Type B pancreatic cell (in vitro differentiated cells): Measurements from ENCODE around the gene PLA2G3. TPM values are rescaled to one million over a fixed set of nuclear protein-coding genes. Genes with fewer than 3 reads are reported as not detected.

ENCODE experiments used
- DNase-seq: peaks from one replicate; pipeline ENCODE4 v3.0.0; 2021; ENCODE audit warnings: mixed read lengths; ENCODE audit not compliant: unreplicated experiment; ENCODE audit errors: extremely low spot score
- H3K27ac Mint-ChIP-seq: 2 replicates; pipeline ENCODE4 v1.8.0; 2021; ENCODE audit warnings: mild to moderate bottlenecking, mixed read lengths
- H3K27me3 Mint-ChIP-seq: 2 replicates; pipeline ENCODE4 v1.8.0; 2021; ENCODE audit warnings: mixed read lengths
- H3K36me3 Mint-ChIP-seq: 2 replicates; pipeline ENCODE4 v1.8.0; 2021; ENCODE audit warnings: mixed read lengths
- H3K4me1 Mint-ChIP-seq: one replicate; pipeline ENCODE4 v1.8.0; 2021; ENCODE audit warnings: mixed read lengths; ENCODE audit not compliant: unreplicated experiment
- H3K4me3 Mint-ChIP-seq: 2 replicates; pipeline ENCODE4 v1.8.0; 2021; ENCODE audit warnings: mild to moderate bottlenecking, mixed read lengths
- H3K9me3 Mint-ChIP-seq: 2 replicates; pipeline ENCODE4 v1.8.0; 2021; ENCODE audit warnings: mixed read lengths
- microRNA-seq: library from miRNA; unstranded; fragments of <30 nt; microRNA quantifications from one replicate; pipeline ENCODE4, GENCODE V29; 2020
- total RNA-seq: library from RNA; stranded (reverse); gene quantifications from 2 replicates; pipeline ENCODE4 v1.2.1, GENCODE V29; 2021; ENCODE audit warnings: low replicate concordance
- TF ChIP-seq, protein P1 (sequence below): fragments of 200-600 bp; sonication (generic); conservative IDR thresholded peaks from 2 replicates; pipeline ENCODE4 v1.5.0; 2021; ENCODE audit warnings: antibody characterized with exemption, mild to moderate bottlenecking

The PLA2G3 gene
- total RNA-seq, 1 donor from 2014 or later = 0.75 TPM

GRCh38 chr22:31084811-31085492 lies 55.4 kb downstream of the PLA2G3 start:
- peak overlapping the region; percentile 96 for H3K4me3 Mint-ChIP-seq
- H3K27me3 Mint-ChIP-seq = no peaks in the 10 kb centered on the region
- TF ChIP-seq, protein P1, sequence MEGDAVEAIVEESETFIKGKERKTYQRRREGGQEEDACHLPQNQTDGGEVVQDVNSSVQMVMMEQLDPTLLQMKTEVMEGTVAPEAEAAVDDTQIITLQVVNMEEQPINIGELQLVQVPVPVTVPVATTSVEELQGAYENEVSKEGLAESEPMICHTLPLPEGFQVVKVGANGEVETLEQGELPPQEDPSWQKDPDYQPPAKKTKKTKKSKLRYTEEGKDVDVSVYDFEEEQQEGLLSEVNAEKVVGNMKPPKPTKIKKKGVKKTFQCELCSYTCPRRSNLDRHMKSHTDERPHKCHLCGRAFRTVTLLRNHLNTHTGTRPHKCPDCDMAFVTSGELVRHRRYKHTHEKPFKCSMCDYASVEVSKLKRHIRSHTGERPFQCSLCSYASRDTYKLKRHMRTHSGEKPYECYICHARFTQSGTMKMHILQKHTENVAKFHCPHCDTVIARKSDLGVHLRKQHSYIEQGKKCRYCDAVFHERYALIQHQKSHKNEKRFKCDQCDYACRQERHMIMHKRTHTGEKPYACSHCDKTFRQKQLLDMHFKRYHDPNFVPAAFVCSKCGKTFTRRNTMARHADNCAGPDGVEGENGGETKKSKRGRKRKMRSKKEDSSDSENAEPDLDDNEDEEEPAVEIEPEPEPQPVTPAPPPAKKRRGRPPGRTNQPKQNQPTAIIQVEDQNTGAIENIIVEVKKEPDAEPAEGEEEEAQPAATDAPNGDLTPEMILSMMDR = peak; percentile 95
- no peaks in the 10 kb centered on the region for H3K36me3 Mint-ChIP-seq
- peaks cover 30% of the 10 kb centered on the region for H3K4me1 Mint-ChIP-seq
- peak overlapping the region; percentile 26 for H3K27ac Mint-ChIP-seq
- peak; percentile 85 for DNase-seq
- H3K9me3 Mint-ChIP-seq = no peaks in the 10 kb centered on the region

Small RNAs within 50 kb of the gene (microRNA-seq; reads per million reads assigned to microRNA genes)
- gene MIR3928 = 2.2 reads per million

Other genes with a start within 250 kb of the PLA2G3 start
- 35.0 and 48.1 TPM in 2 replicates for gene MORC2, start 171.7 kb downstream of the PLA2G3 start, total RNA-seq
- 118 and 130 TPM in 2 replicates for gene TUG1, start 171.2 kb downstream of the PLA2G3 start, total RNA-seq
- 27.1 and 54.0 TPM in 2 replicates for gene SMTN, start 59.2 kb downstream of the PLA2G3 start, total RNA-seq
- 13.7 and 22.4 TPM in 2 replicates for gene SELENOM, start 32.9 kb downstream of the PLA2G3 start, total RNA-seq
- 8.7 and 9.3 TPM in 2 replicates for gene INPP5J, start 17.5 kb downstream of the PLA2G3 start, total RNA-seq
- 32.6 and 41.2 TPM in 2 replicates for gene RNF185, start 19.7 kb upstream of the PLA2G3 start, total RNA-seq
- gene LIMK2, start 71.8 kb upstream of the PLA2G3 start, total RNA-seq = 46.6 and 127 TPM in 2 replicates
- gene PIK3IP1, start 152.0 kb upstream of the PLA2G3 start, total RNA-seq = 21.0 and 36.8 TPM in 2 replicates
- 40.9 and 57.8 TPM in 2 replicates for gene PATZ1, start 205.8 kb upstream of the PLA2G3 start, total RNA-seq